Ectodermal cell (in vitro differentiated cells): Measurements from ENCODE around the gene KIAA0825.
"Not testable (repeated sequence)": the region's sequence is repeated elsewhere in the genome, so short reads cannot be mapped to it uniquely, and the experiment has no call there.

Experiments
- H3K27ac ChIP-seq: 2 replicates; pipeline ENCODE4 v1.7.0; 2013; ENCODE audit warnings: mild to moderate bottlenecking, low read depth, low read length; ENCODE audit not compliant: insufficient read depth, poor library complexity, severe bottlenecking
- H3K27me3 ChIP-seq: 2 replicates; pipeline ENCODE4 v1.7.0; 2013; ENCODE audit warnings: mild to moderate bottlenecking, low read length; ENCODE audit not compliant: insufficient read depth, control insufficient read depth, poor library complexity, severe bottlenecking
- H3K36me3 ChIP-seq: one replicate; pipeline ENCODE4 v1.7.0; 2013; ENCODE audit warnings: low read length; ENCODE audit not compliant: control insufficient read depth, insufficient read depth
- H3K4me1 ChIP-seq: one replicate; pipeline ENCODE4 v1.7.0; 2013; ENCODE audit warnings: low read length; ENCODE audit not compliant: control insufficient read depth, insufficient read depth
- H3K4me3 ChIP-seq: 2 replicates; pipeline ENCODE4 v1.7.0; 2013; ENCODE audit warnings: low read depth, low read length, control low read depth; ENCODE audit not compliant: insufficient read depth
- H3K9me3 ChIP-seq: 2 replicates; pipeline ENCODE4 v1.7.0; 2013; ENCODE audit warnings: mild to moderate bottlenecking, low read length, moderate library complexity; ENCODE audit not compliant: control insufficient read depth
- WGBS, 2 experiments: methylation state at CpG; one replicate each; pipeline ENCODE4 v1.1.7; 2013; ENCODE audit warnings: missing lambda C conversion rate in 2 of 2; 5-methylcytosine and 5-hydroxymethylcytosine counted together

The KIAA0825 gene

DNA sequence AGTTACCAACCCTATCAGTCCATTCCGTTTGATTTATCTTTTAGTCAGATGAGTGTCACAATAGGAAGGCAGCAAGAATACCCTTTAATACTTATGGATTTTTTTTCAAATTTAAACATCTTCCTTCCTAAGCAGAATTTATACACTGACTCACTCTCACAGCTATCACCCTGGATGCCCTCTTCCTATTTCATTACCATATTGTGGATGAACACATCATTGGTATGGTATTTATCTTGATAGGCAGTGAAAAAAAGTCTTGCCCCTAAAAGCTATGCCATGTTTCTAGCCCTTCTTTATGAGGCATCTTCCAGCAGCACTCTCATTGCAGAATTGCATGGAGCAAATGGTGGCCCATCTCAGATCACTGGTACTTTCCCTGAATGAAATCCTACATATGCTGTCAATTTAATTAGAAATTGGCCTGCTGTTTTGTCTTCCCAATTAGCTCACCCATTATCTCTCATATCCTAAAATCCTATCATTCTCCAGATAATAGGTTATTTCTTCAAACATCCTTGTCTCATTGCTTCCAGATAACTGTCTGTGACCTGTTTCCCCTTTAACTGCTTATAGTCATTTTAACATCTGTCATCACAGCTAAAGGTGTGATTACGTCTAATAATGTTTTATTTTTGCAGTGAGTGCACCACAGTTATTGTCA lies 443.5 kb downstream of the KIAA0825 start:
- Histone ChIP-seq H3K9me3 (no peaks in the 10 kb centered on the region), H3K27ac (no peak overlapping the region), H3K4me3 (no peak overlapping the region), H3K4me1 (no peaks in the 10 kb centered on the region), H3K36me3 (no peaks in the 10 kb centered on the region), H3K27me3 (no peaks in the 10 kb centered on the region)
- WGBS, 2 experiments, result 93 to 100% methylated on average over 1 to 2 of the region's 2 CpGs

DNA sequence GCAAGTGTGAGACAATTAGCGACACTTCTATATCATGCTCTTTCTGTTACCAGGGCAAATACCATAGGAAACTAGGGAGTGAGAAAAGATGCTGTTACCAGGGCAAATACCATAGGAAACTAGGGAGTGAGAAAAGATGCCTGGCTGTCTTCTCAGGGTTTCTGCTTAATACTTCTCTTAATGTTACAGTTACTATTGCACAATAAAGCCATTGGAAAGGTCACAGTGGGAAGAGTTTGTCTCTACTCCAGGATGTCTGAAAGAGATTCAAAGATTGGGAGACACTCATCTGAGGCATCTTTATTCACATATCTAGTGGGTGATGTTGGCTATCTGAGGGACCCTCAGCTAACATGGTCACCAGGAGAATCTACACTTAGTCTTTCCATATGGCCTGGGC lies 445.3 kb downstream of the KIAA0825 start:
- no peaks in the 10 kb centered on the region for H3K27me3 ChIP-seq
- no peaks in the 10 kb centered on the region for H3K4me1 ChIP-seq
- no peaks in the 10 kb centered on the region for H3K9me3 ChIP-seq
- no peak overlapping the region for H3K4me3 ChIP-seq
- WGBS, 2 experiments, result 93 to 100% methylated on average over 1 of the region's 1 CpG
- no peaks in the 10 kb centered on the region for H3K36me3 ChIP-seq
- no peak overlapping the region for H3K27ac ChIP-seq

DNA sequence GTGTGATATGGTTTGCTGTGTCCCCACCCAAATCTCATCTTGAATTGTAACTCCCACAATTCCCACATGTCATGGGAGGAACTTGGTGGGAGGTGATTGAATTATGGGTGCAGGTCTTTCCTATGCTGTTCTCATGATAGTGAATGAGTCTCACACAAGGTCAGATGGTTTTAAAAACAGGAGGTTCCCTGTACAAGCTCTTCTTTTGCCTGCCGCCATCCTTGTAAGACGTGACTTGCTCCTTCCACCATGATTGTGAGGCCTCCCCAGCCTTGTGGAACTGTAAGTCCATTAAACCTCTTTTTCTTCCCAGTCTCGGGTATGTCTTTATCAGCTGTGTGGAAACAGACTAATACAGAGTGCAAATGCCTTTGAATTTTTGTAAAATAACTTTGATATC lies 447.3 kb downstream of the KIAA0825 start:
- not testable (repeated sequence) for H3K27me3 ChIP-seq, H3K9me3 ChIP-seq, H3K4me3 ChIP-seq, H3K4me1 ChIP-seq, H3K36me3 ChIP-seq, H3K27ac ChIP-seq
- WGBS, 2 experiments, result 92 to 93% methylated on average over 3 of the region's 3 CpGs

DNA sequence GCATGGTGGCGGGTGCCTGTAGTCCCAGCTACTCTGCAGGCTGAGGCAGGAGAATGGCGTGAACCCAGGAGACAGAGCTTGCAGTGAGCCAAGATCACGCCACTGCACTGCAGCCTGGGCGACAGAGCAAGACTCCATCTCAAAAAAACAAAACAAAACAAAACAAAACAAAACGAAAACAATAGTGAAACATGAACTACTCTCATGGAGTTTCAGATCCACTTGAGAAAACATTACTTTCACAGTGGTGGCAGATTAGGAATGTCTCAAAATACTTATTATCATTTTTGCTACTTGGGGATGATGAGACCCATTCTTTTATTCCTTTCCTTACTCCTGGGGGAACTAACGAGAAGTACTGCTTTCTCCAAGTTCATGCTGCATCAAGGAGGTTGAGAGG lies 448.2 kb downstream of the KIAA0825 start:
- H3K27me3 ChIP-seq, H3K36me3 ChIP-seq, H3K9me3 ChIP-seq, H3K27ac ChIP-seq, H3K4me1 ChIP-seq, H3K4me3 ChIP-seq: not testable (repeated sequence)
- 95% methylated on average over 6 of the region's 6 CpGs for WGBS, 2 experiments

DNA sequence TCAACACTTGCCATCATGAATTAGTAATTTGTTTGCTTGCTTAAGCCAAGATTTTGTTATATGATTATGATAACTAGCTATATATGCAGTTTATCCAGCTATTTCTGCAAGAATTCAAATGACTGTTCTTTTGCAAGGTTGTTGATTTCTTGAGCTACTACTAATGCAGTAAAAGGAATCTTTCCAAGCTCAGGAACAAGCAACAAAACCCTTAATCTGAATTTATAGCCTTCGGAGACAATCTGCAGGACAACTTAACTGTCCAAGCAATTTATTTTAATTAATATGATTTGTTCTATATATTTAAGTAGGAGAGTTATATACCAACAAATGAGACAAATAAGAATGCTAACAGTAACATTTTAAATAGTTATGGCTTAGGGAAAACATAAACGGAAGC lies 450.3 kb downstream of the KIAA0825 start:
- H3K9me3 ChIP-seq, result no peaks in the 10 kb centered on the region
- H3K27me3 ChIP-seq, result no peaks in the 10 kb centered on the region
- no peaks in the 10 kb centered on the region for H3K36me3 ChIP-seq
- WGBS, 2 experiments, result 100% methylated on average over 2 of the region's 2 CpGs; no CpG with 5 or more reads in 1 of the 2 experiments
- H3K27ac ChIP-seq, result no peak overlapping the region
- no peaks in the 10 kb centered on the region for H3K4me1 ChIP-seq
- H3K4me3 ChIP-seq, result no peak overlapping the region

DNA sequence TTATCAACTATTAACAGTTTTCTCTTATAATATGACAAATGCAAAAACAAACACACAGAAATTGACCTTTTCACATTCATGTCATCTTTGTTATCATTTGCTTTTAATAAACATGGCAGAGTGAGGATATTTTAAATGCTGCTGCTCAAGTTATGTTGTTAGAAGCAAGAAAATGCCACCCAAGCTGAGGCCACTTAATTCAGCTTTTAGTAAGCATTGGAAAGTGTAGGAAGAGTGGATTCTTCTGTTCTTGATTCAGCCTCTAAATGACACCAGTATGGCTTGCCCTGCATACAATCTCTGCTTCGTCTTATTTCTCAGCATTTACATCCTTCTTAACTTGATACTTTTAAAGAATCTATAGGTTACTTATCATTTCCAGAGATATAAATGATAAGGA lies 456.6 kb downstream of the KIAA0825 start:
- H3K4me3 ChIP-seq, result no peak overlapping the region
- no peaks in the 10 kb centered on the region for H3K36me3 ChIP-seq
- H3K9me3 ChIP-seq, result no peaks in the 10 kb centered on the region
- H3K27me3 ChIP-seq, result no peaks in the 10 kb centered on the region
- H3K4me1 ChIP-seq, result no peaks in the 10 kb centered on the region
- WGBS, 2 experiments, result no CpG with 5 or more reads among the region's 1 CpG
- H3K27ac ChIP-seq, result no peak overlapping the region

DNA sequence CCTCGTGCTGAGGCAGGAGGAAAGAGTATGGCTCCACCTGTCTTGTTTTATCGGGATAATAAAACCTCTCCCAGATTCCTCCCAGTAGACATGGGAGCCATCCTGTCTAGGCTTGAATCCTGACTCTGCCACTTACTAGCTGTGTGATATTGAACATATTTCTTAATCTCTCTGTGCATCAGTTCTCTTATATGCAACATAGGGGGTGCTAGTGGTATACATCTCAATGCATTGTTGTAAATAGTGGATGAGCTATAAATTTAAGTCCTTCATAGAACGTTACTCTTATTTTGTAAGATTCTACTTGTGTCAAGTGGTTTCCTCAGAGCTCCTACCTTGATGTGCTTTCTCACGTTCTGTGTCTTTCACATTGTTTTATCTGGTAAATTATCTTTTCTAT lies 459.3 kb downstream of the KIAA0825 start:
- H3K36me3 ChIP-seq, result no peaks in the 10 kb centered on the region
- no peaks in the 10 kb centered on the region for H3K27me3 ChIP-seq
- no peaks in the 10 kb centered on the region for H3K4me1 ChIP-seq
- H3K9me3 ChIP-seq, result no peaks in the 10 kb centered on the region
- no peak overlapping the region for H3K27ac ChIP-seq
- H3K4me3 ChIP-seq, result no peak overlapping the region
- WGBS, 2 experiments, result 94 to 95% methylated on average over 3 of the region's 4 CpGs

DNA sequence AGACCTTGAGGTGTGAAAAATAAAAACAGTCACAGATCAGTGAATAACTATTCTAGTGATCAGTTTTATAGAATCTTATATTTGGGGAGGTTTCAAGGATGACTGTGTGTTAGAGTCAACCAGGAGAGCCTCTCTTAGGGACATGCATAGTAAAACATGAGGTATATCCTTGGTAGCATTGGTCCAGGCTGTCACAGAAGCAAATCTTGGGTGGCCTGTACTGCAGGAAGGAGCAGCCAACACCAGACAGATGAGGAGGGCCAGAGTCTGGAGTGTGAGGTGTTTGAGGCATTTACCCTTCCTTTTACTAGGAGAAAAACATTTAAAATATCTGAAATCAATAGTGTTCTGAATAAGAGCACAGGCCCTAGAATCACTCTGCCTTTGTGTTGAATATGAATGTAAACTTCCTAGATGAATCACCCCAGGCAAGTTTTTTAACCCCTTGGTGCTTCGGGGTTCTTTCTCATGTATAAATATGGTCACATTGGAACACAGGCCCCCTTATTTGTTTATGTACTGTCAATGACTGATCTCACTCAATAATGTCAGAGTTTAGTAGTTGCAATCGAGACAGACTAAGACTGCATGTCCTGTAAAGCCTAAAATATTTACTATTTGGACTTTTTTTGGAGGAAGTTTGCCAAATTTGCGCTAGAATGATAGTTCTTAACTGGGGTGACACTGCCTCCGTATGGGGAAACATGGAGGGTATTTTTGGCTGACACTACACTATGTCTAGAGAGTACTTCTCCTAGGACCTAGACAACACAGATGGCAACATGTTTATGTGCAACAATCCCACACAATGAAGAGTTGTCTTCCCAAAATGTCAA lies 460.5 kb downstream of the KIAA0825 start:
- 89 to 92% methylated on average over 4 of the region's 4 CpGs for WGBS, 2 experiments

DNA sequence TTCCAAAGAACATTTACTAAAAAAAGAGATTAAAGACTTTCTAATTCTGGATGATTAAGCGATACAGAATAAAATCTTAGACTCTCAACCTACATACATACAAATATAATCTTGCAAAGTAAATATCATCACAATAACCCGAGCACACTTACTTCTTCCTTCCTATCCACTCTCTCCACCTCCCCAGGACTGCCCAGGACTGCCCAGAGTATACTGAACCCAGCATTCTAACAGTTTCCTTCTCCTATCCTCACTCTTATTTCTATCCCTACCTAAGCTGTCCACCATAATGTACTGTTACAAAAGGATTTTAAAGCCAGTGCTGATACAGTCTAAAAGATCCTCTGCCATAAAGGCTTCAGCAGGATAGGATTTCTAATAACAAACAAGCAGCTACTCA lies 463.7 kb downstream of the KIAA0825 start:
- no peaks in the 10 kb centered on the region for H3K9me3 ChIP-seq
- H3K4me3 ChIP-seq, result no peak overlapping the region
- 90 to 94% methylated on average over 2 of the region's 2 CpGs for WGBS, 2 experiments

More for the DNA sequence above, 460.5 kb downstream of the KIAA0825 start:
- no peaks in the 10 kb centered on the region for H3K4me1 ChIP-seq
- no peak overlapping the region for H3K4me3 ChIP-seq
- no peaks in the 10 kb centered on the region for H3K36me3 ChIP-seq
- no peaks in the 10 kb centered on the region for H3K9me3 ChIP-seq
- H3K27ac ChIP-seq, result no peak overlapping the region
- H3K27me3 ChIP-seq, result no peaks in the 10 kb centered on the region

DNA sequence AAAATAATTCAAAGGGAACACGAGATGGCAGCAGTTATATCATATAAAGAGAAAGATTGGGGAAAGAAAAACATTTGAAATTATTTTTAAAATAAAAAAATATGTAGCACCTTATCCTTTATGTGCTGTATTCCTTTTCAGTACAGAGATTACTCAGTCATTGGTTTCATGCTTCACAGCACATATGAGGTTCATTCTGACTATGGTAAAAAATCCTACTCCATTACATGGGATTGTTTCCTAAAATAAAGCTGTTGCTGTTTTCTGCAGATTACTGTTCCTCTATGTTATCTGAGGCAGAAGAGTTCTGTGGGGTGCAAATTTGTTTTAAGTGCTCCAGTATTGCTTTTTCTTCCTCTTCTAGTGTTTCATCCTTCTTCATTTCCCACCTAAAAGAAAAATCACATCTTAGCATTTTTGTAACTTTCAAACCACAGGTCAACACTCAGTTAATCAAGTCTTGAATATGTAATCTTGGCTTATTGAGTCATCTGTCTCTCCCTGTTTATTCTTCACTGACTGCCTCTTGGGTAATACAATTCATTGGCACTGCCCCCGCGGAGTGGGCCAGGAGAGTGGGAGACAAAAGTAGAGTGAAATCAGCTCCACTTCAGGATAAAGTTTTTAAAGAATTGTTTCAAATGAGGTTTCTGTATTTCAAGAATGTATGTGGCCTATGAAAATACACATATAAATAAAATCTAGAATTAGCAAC lies 464.5 kb downstream of the KIAA0825 start:
- Histone ChIP-seq H3K27me3 (no peaks in the 10 kb centered on the region), H3K27ac (no peak overlapping the region), H3K4me1 (no peaks in the 10 kb centered on the region), H3K36me3 (no peaks in the 10 kb centered on the region), H3K4me3 (no peak overlapping the region), H3K9me3 (no peaks in the 10 kb centered on the region)
- WGBS, 2 experiments, result 90 to 94% methylated on average over 2 to 3 of the region's 3 CpGs

More for the DNA sequence above, 463.7 kb downstream of the KIAA0825 start:
- no peaks in the 10 kb centered on the region for H3K36me3 ChIP-seq
- H3K27ac ChIP-seq, result no peak overlapping the region
- H3K27me3 ChIP-seq, result no peaks in the 10 kb centered on the region
- H3K4me1 ChIP-seq, result no peaks in the 10 kb centered on the region
